Ammon's horn (tissue), 1 donor: ENCODE measurements around the gene NPL.

Experiments
- DNase-seq: peaks from one replicate; pipeline ENCODE4 v3.0.0-alpha.2; 2016; ENCODE audit warnings: low spot score

The NPL gene

DNA sequence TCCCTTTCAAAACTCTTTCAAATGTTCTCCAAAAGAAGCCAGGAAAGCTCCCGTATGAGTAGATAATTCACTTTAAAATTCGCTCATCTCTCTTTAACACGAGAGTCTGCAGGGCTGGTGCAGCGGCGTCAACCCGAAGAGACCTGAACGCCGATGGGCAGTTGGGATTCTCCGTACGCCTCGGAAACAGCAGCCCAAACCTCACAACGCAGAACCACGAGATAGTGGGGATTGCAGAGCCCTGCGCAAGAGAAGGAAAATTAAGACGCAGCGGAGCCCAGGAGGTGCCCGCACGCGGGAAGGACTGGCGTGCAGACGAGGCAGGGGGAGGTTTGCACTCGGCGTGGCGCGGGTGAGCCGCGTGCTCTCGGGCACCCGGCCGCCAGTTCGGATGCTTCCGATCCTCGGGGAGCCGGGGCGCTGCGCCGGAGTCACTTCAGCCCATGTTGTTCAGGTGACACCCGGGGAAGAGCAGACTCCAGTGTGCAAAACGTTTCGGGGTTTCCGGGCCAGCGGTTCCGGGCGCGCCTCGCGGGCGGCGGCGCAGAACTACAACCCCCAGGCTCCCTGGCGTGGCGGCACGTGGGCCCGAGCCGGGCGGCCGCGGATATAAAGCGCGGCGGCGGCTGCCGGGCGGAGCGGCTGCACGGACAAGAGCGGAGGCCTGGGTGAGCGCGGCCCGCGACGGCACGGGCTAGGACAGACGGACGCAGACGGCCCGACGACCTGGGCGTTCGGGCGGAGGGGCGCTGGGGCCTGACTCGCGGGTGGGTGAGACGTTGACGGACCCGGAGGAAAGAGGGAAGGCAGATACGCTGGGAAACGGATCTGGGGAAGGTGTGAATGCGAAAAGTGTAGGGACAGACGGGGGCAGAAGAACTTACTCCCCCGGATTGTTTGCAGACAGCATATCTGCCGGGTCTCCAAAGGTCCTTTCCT lies at the start of gene NPL:
Gene NPL (plus strand): TSS at position 636 of the 939 bp plus-strand sequence. CDS start 4,599 bp downstream, outside the sequence.
- DNase-seq, result peak; percentile 87

- DNase-seq, result no peak
These were observed 49.5 kb upstream of the NPL start for GRCh38 chr1:182740120-182740519.

- no peak for DNase-seq
These were observed 46.8 kb upstream of the NPL start for GRCh38 chr1:182742780-182743179.

DNA sequence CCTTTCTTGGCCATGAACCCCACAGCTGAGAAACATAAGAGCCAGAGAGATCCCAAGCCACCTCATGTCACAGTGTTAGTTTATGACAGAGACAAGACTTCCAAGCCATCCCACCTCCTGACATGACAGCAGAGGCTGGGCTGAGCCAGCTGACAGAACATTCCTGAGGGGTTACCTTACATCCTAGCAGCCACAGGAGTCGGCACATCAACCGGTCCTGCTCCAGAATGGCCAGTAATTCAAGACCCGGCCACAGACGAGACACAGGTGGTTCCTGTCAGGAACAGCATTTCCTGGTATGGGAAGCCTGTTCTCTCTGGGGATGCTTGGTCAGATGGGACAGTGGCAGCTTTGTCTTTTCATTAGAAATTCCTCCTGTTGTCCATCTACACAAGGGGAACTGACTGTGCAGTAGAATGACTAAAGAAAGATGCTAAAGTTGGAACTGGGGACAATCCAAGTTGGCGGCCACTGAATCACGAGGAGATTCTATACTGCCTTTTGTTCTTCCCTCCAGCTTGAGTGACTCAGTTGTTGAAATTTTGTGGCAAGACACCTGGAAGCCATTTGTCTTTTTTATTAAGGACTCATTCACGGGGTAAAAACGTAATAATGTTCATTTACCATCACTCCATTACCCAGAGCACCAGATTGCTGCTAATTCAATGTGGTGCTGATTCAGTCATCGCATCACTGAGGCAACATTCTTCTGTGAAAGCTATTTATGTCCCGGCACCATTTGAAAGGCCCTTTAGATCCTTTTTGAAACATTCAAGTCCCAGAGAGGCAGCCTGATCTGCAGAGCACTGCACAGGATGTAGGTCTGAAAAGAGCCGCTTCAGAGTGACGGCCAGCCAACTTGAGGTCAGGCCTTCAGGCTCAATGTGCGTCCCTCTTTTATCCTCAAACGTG lies 37.2 kb upstream of the NPL start:
- DNase-seq, result peak; percentile 60

DNA sequence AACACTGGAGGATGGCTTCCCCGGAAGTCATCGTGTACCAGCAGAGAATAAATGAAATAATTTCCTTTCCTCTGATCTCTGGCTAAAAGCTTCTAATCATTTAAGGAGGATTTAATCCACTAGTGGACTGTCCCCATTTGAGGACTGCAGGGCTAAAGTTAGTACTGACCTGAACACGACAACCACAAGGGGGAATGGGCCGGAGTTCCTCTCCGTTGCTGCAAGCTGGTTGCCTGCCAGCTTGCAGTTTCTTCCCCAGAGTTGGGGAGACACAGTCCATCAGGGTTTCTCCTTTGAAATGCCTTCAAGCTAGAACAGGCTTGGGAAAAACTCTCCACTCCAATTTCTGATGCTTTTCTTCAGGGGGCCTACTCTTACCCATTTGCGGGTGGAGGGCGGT lies 35.5 kb upstream of the NPL start:
- no peak for DNase-seq

DNA sequence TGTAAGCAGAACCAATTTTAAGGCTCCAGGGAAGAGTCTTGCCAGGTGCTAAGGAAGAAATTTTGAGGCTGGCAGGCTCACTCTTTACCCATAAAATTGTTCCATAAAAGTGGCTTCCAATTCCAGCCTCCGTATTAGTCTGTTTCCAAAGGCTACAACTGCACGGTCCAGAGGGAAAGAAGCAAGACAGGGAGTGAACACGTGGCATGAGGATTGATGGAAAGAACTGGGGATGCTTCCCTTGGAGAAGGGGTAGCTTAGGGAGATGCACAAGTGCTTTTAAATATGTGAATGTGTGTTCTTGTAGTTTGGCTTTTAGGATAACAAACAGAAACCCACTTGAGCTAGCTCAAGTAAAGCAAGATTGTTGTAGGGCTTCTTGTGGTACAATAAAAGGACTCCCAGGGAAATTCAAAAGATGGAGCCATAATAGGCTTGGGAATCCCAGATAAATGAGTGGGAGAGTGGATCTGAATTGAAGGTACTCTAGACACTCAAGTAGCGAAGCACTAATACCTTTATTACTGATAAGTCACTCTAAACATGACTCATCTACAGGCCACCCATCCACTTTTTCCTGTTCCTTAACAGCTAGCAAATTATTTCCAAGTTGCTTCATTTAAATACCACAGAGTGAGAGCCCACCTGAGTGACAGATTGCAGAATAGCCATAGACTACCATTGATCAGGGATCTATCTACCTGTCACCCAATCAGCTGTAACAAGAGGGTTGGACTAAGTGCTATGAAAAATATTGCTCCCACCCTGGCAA lies 34.8 kb upstream of the NPL start:
- no peak for DNase-seq

DNA sequence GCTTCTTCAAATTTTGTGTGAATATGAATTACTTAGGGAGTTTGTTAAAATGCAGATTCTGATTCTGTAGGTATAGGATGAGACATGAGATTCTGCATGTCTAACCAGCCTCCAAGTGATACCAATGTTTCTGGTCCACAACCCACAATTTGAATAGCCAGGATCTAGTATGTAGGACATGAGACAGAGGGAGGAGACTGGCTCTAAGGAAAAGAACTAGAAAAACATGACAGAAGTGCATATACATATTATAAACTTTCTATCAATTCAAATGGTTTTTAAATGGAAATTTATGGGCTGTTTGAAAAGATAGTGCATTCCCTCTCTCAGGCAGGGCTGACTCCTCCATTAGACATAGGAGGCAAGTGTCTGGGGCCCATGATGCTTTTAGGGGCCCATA lies 33.9 kb upstream of the NPL start:
- DNase-seq, result no peak

- DNase-seq, result no peak
These were observed 33.1 kb upstream of the NPL start for GRCh38 chr1:182756423-182756822.

DNA sequence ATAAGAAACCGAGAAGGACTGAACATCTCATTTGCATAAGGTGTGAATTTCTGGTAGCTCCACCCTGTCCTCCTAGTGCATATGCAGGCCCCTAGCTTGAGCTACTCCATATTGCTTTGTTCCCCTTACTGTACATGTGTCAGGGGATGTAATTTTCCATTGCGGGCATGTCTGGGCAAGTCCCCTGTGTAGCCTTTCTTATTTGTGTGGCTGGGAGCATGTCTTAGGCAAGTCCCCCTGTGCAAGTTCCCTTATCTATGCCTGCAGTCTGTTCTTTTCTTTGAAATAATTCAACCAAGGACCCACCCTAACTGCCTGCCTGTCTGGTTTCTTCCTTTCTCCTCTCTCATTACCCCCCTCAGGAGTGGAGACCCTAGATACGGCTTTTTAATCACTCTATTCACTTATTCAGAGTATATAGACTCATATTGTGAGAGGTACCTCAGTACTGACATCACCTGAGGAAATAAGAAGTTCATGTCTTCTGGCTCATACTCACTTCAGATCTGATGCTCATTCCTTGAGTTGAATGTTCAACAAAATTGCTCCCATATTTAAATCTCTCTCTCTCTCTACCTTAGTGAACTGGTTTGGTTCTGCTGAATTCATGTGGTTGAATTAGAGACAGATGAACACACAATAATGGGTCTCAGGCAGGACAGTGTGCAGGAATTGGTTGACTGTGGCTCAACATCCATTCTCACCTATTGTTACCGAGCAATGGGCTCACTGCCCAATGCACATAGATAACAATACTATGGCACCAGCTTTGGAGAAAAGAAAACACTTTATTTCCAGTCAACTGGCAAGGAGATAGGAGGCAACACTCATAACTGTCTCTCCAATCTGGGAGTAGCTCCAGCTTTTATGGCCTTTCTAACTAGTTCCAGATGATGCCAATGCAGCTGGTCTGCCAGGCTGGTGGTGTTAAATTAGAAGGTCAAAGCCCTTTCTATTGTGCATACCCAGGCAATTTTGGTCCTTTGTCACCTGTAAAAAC lies 27.9 kb upstream of the NPL start:
- DNase-seq, result no peak

DNA sequence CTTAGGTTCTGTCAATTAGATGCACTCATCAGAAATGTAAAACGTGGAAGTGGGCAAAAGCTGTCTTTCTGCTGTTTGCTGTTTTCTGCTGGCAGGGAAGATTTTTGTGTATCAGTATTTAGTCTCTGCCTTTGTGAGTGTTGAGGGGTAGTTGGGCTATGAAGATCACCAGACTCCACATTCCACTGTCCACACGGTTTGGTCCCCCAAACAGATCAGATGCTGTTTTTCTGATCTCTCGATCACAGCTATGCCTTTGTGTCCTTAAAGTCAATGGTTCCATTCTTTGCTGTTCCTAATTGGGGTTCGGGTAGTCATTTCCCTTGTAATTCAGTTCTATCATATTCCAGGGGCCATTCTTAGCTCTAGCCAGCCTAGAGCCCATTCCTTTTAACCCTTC lies 27.0 kb upstream of the NPL start:
- peak; percentile 48 for DNase-seq

DNA sequence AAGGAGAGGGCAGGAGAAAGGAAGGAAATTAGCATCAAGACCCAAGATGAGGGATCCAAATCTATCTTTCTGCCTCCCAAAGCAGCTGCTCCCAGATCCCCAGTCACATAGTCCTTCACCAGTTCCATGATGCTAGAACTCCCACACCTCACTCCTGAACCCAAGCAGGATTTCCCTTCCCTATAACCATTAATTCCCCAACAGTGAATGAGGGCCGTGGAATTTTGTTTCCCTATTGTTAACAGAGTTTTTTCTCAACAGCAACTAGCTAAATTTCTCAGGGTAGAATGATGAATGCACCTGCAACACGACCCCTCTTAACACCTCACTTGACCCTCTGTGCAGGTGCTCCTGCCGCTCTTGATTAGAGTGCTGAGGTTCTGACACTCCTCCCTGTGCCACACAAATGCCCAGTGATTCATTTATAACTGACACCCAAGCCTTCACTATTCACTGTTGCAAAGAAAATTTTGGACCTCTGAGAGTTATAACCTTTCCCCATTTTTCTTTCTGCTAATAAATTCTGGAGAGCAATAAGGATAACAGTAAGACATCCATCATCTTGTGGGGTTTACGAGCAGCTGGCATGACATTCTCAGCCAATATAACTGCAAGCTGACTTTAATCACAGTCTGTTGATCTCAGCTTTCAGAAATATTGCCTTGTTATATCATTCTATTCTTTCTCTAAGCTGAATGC lies 25.4 kb upstream of the NPL start:
- no peak for DNase-seq

DNA sequence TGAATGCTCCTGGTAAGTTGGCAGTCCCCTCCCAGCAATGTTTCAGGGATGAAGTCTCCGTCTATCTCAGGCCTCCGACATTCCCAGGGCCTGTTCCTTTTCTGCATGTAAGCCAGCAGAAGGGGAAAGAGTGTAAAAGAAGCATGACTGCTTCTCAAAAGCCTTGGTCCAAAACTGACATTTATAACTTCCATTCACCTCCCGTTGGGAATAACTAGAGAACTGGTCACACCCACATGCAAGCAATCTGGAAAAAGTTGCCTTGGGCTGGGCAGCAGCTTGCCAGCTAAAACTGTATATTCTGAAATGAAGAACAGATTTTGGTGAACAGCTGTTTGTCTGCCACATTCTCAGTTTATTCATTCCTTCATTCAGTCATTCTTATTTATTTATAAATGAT lies 24.2 kb upstream of the NPL start:
- no peak for DNase-seq

DNA sequence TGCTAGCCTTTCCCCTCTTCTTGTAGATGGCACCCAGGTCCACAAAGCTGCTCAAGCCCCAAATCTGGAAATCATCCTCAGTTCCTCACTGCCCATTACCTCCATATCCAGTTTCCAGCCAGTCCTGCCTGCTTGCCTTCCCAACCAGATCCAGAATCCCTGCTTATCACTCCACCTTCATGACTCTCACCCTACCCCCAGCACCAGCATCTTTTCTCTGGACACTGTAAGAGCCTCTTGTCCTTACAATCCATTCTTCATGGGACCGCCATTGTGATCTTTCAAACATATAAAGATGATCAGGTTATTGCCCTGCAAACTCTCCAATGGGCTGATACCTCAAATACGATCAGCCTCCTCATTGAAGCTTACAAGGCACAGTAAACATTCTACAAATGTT lies 23.5 kb upstream of the NPL start:
- DNase-seq, result no peak

DNA sequence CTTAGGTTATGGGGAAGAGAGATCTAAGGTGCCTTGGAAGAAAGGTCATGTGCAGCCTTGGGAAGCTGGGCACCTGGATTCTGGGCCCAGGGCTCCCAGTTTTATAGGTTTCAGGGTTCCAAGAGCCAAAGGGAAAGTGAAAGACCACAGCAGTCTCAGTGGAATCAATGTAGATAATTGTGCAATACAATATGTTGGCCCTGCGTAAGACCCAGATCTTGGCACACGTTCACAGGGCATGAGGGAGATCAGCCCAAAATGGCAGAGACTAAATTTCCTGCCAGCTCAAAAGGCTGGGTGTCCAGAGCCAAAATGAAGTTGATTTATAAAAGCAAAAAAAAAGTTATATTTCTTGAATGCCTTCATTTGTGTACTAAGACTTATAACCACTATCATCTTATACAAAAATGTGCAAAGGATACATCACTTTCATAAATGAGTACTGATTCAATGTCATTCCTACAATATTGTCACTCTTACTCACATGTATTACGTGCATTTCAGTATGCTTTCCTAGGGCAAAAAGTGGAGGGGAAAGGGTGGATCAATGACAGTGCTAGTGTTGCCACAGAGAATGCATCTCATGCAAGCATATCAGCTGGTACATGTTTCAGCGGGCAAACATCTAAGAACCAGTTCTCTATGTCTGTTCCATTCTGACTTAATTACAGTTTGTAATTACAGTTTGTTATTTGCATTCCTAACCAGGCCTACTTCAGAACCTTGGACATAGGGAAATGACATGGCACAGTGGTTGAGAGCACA lies 22.5 kb upstream of the NPL start:
- DNase-seq, result no peak

DNA sequence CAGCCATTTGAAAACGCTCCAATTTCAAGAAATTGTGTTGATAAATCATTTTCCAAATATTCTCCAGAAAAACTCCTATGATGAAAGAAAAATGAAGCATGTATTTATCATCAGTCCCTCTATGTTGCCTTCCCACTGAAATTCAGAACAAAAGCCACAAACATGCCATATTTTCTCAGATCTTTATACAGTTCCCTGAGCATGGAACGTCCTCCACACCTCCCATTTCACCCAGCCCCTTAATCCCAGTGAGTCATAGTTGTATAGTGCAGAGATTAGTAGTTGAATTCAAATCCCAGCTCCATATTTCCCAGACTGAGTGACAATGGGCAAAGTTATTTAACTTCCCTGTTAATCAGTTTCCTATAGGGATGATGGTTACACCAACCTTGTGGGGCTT lies 20.6 kb upstream of the NPL start:
- DNase-seq, result no peak

GRCh38 chr1:182770232-182770631 lies 19.3 kb upstream of the NPL start:
- no peak for DNase-seq

DNA sequence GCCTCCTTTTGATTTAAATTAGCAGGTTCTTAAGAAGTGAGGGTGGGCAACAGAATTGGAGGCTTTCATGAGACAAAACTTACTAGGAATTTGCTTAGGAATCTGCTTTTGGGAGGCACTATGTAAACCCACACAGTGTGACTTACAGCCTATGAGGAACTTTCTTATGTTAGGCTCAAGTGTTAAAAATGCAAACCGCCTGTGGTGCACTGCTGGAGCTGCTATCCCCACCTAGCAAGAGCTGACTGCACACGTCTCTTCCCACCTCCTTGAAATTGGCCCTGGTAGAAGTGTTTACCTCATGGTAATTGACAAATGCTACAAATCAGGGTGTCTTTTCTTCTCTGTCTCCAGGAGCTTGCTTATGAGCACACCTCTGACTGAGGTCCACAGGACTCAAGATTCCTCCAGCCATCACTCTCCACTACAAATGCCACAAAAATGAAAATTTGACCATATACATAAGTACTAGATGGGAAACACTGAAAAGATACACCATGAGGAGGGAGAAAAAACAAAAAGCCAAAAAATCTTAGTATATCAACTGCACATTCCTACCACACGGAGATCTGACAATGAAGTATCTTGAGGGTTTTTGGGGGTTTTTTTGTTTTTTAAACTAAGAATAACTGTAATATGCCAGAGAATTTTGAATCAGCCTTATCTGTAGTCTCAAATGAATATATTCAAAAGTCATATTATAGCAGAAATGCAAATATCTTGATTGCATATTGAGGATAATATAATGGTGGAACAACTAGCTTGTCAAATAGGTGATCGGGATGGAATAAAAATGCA lies 18.2 kb upstream of the NPL start:
- DNase-seq, result no peak

GRCh38 chr1:182777386-182777785 lies 12.2 kb upstream of the NPL start:
- DNase-seq, result no peak

DNA sequence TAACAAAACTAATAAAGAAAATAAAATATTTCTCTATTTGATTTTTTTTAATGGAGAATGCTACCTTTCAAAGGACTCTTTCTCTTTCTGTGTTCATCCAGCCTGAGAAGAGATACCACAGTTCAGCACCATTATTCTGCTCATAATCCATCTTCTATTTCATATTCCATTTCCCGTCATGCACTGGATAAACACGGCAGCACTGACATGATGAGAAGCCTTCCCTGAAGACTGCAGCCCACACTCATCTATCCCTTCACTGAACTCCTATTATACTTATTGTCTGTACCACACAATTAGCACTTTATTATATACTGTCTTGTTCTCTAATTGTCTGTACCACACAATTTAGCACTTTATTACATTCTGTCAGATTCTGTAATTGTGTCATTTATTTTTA lies 10.7 kb upstream of the NPL start:
- no peak for DNase-seq
